ENCODE data around the gene CD247.

CD247 gene

GRCh38 chr1:167463080-167463479, 55.2 kb downstream of the CD247 start:
- no peak for DNase-seq (ENCODE audit: low spot score)

DNA sequence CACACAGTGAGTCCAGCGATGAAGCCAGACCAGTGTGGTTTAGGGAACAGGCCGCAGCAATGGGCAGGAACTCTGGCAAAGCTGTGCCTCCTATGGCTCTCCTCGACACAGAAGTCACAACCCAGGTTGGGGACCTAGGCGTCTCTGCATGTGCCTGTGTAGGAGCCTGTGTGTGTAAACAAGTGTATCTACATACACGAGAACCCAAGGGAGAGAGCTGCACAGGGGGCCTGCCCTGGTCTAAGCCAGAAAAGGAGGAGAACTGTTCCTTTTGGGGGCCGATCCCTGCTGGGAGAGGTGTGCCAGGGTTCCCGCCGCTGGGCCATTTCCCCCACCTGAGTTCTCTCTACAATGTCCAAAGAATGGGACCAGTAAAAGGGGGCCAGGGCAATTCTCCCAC, 56.0 kb downstream of the CD247 start:
- no peak for DNase-seq (ENCODE audit: low spot score)

DNA sequence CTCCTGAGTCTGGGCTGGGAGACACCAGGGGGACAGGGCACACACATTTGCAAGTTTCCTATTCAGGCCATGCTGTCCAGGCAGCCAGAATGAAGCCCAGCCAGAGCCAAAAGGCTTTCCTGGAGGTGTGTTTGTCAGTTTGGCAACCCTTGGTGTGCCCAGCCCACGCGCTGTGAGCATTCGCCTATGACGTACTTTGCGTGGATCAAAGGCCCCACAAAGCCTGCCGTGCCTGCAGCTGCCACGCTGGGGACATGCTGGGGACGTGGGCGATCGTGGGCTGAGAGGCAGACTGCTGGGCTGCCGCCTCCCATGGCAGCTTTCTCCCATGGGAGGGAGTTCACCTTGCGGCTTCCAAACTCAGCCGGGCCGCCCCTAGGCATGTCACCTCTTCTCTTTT, 57.5 kb downstream of the CD247 start:
- no peak for DNase-seq (ENCODE audit: low spot score)

DNA sequence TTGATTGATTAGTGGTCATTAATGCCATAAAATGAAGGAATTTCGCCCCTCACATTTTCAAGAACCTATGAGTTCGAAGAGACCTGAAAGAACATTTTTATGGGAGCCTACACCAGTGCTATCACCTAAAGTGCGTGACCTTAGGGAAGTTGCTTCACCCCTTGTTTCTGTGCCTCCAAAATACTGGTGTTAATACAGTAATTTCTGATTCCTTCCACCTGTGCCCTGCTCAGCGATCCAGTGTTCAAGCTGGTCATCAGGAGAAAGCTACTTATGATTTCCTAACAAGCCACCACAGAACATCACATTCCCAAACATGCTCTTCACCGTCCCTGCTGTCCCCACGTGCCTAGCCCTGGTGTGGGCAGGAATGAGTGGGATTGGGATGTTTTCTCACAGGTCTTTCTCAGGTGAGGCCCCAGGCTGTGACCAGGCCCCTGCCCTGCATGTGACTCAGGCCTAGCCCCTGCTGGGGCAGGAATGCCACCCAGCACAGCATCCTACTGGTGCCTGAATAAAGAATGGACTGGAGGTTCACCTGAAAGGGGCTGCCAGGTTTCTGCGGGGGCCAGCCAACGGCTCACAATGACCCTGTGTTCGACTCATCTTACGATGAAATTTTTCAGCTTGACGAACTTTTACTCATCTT, 60.3 kb downstream of the CD247 start:
- DNase-seq (ENCODE audit: low spot score), result no peak

GRCh38 chr1:167456926-167457325, 61.4 kb downstream of the CD247 start:
- DNase-seq (ENCODE audit: low spot score), result no peak

- no peak for DNase-seq (ENCODE audit: low spot score)
Observed at GRCh38 chr1:167456524-167456923, 61.8 kb downstream of the CD247 start.

DNA sequence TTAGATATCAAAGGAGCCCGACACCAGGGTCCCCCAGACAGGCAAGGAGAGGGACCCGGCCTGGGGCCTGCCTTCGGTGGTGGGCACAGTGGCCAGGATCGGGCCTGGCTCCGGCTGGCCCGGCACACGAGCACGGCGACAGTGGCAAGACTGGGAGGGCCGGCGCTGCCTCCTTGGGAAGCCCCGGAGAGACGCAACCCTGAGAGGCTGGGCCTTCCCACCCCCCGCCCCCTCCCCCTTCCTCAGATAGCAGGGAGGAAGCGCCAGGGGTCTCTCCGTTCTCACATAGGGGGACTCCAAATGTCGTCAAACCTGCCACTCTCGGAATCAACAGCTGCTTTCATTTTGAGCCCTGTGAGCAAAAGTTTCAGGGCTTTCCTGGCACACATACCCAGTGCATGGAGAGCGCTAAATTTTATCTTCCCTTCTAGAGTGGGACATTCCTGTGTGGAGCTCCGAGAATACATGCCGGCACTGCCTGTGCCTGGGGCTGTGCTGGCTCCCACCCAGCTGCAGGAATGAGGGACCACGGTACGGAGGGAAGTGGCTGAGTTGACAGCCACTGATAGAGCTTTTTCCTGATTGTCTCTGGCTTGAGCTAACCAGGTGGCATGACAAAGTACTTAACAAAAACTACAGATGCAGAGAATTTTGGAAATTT, 62.4 kb downstream of the CD247 start:
- no peak for DNase-seq (ENCODE audit: low spot score)

- peak; percentile 68 for DNase-seq (ENCODE audit: low spot score)
Observed at GRCh38 chr1:167454894-167455785, 63.2 kb downstream of the CD247 start.

- DNase-seq (ENCODE audit: low spot score), result no peak
Observed at GRCh38 chr1:167454304-167454893, 63.9 kb downstream of the CD247 start.

GRCh38 chr1:167453123-167453522, 65.2 kb downstream of the CD247 start:
- DNase-seq (ENCODE audit: low spot score), result no peak

DNA sequence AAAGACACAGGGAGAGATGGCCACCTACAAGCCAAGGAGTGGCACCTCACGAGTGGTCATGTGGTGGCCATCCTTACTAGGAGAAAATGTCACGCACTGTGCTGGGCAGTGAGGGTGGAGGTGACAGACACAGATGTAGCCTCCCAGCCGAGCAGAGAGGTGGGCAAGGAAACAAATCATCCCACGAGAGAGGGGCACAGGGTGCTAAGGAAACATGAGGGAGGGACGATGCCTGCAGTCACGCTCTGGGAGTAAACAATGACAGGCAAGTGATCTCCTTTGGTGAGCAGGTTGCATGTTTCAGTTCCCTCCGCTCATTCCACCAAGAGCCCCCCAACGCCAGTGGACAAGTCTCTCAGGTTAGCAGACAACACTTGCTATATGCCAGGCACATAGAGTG, 65.8 kb downstream of the CD247 start:
- no peak for DNase-seq (ENCODE audit: low spot score)

DNA sequence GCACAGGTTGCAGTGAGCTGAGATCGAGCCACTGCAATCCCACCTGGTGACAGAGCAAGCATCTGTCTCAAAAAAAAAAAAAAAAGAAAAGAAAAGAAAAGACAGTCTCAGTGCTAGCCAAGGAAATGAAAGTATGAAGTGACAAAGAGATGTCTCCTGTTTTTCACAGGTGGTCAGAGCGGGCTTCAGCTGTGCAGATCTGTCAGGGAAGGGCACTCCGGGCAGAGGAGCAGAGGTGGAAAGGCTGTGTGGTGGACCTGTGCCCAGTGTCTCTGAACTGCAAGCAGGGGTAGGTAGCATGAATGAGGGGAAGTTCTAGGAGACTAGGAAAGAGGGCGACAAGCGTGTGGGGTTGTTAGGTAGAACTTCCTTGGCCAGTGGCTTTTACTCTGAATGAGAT, 67.5 kb downstream of the CD247 start:
- no peak for DNase-seq (ENCODE audit: low spot score)

DNA sequence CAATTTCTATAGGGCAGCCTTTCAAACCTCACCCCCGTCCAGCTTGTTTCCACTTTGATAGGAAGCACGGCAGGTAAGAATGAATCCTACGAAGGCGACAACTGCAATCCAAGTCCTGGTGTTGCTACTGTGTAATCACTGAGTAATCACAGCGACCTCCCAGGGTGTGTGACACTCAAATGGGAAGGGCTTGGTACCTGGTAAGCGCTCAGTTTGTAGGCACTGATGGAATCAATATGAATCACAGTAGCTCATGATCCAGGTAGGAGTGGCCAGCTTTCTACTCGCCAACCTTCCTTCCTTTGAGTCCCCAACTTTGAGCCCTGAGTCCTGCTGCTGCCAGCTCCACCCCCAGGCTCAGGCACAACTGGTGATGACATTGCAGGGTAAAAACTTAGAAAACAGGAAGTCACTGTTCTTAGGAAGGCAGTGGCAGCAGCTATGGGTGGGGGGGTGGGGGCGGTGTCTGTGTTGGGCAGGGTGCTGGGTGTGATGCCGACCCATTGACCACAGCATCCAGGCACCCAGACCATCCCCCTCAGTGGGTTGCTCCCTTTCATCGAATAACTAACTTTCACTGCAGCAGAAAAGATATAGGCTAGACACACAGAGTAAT, 70.7 kb downstream of the CD247 start:
- peak; percentile 85 for DNase-seq (ENCODE audit: low spot score)

GRCh38 chr1:167446966-167447365, 71.4 kb downstream of the CD247 start:
- DNase-seq (ENCODE audit: low spot score), result peak; percentile 44

GRCh38 chr1:167443757-167444156, 74.6 kb downstream of the CD247 start:
- no peak for DNase-seq (ENCODE audit: low spot score)

DNA sequence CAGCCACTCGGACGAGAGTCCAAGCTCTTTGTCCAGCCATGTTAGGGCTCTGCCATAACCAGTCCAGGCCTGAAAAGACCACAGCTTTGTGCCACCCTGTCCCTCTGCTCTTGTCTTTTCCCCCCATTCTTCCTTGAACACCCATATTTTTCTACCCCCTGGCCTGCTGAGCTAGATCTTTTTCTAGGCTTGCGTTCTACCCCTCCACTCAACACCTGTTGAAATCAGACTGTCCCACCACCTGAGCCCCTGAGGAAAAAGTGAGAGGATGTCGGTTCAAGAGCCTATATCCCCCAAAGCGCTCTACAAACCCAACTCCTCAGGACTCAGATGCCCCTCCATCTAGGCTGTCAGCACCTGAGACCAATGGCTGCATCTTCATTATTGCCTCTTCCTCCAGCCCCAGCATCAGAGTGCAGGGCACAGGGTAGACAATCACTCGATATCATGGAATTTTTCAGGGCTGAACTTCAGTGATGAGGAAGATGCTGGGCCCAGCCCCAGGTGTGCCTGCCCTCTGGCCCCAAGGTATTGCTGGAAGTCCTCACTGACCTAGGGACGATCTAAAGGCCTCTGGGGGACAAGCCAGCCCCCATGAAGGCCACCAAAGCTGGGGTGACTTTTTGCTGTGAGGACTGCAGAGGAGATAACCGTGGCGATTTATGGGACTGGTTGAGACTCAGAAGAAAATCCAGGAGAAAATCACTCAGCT, 75.3 kb downstream of the CD247 start:
- no peak for DNase-seq (ENCODE audit: low spot score)

GRCh38 chr1:167442142-167442848, 76.0 kb downstream of the CD247 start:
- DNase-seq (ENCODE audit: low spot score), result peak; percentile 89

GRCh38 chr1:167441222-167441621, 77.1 kb downstream of the CD247 start:
- no peak for DNase-seq (ENCODE audit: low spot score)

- DNase-seq (ENCODE audit: low spot score), result no peak
Observed at GRCh38 chr1:167440776-167441175, 77.6 kb downstream of the CD247 start.

DNA sequence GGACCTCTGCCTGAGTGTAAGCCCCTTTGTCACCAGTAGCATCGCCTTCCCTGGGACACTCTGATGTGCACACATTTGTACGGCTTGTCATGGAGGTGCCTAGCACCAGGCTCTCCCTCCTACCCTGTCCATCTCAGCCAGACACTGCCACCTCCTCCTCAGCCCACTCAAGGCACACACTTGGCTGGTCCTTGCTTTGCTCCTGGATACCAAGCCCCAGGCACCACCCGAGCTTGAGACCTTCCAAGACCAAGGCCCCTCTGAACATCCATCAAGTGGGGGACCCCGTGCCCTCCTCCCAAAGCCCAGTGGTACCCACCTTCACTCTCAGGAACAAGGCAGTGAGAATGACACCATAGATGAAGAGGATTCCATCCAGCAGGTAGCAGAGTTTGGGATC, 78.0 kb downstream of the CD247 start:
- DNase-seq (ENCODE audit: low spot score), result no peak

Measured in CD4-positive, alpha-beta T cell treated with Interleukin-15 for 4 hours (primary cell).